HFF-Myc (cell line): Measurements from ENCODE around the gene AGAP2.

Experiments used
- DNase-seq: peaks from one replicate; pipeline ENCODE4 v3.0.0-alpha.2; 2011; ENCODE audit warnings: low read depth; ENCODE audit errors: extremely low read depth
- H3K4me3 ChIP-seq: replicated peaks from 2 replicates; pipeline ENCODE4 v1.5.1; 2011; ENCODE audit warnings: low read depth, mild to moderate bottlenecking, control low read depth, low read length
- TF ChIP-seq, protein P1 (sequence below): IDR thresholded peaks from 2 replicates; pipeline ENCODE4 v1.5.1; 2012; ENCODE audit warnings: mild to moderate bottlenecking, low read depth, low read length, control low read depth; ENCODE audit errors: missing control alignments

Gene AGAP2

GRCh38 chr12:57745485-57745881 is 6.9 kb upstream of the AGAP2 start:
- peak overlapping the region; percentile 59 for H3K4me3 ChIP-seq
- no peak for DNase-seq
- TF ChIP-seq, protein P1, sequence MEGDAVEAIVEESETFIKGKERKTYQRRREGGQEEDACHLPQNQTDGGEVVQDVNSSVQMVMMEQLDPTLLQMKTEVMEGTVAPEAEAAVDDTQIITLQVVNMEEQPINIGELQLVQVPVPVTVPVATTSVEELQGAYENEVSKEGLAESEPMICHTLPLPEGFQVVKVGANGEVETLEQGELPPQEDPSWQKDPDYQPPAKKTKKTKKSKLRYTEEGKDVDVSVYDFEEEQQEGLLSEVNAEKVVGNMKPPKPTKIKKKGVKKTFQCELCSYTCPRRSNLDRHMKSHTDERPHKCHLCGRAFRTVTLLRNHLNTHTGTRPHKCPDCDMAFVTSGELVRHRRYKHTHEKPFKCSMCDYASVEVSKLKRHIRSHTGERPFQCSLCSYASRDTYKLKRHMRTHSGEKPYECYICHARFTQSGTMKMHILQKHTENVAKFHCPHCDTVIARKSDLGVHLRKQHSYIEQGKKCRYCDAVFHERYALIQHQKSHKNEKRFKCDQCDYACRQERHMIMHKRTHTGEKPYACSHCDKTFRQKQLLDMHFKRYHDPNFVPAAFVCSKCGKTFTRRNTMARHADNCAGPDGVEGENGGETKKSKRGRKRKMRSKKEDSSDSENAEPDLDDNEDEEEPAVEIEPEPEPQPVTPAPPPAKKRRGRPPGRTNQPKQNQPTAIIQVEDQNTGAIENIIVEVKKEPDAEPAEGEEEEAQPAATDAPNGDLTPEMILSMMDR: no peak

GRCh38 chr12:57744777-57745484 is 6.4 kb upstream of the AGAP2 start, which contains the start of gene TSPAN31:
Gene TSPAN31 (plus strand): TSS chr12:57745039. CDS start chr12:57745155, 116 bp downstream.
- TF ChIP-seq, protein P1: no peak
- DNase-seq: peak; percentile 94
- peak within 1 kb of the TSS; percentile 59 for H3K4me3 ChIP-seq

GRCh38 chr12:57744194-57744776 is 5.7 kb upstream of the AGAP2 start:
- DNase-seq: no peak
- H3K4me3 ChIP-seq: peak overlapping the region; percentile 59
- TF ChIP-seq, protein P1: no peak

GRCh38 chr12:57743769-57744168 is 5.2 kb upstream of the AGAP2 start:
- no peak for DNase-seq
- H3K4me3 ChIP-seq: no peak overlapping the region
- TF ChIP-seq, protein P1: no peak

- H3K4me3 ChIP-seq: no peak overlapping the region
- TF ChIP-seq, protein P1: no peak
- DNase-seq: no peak
These were observed 3.5 kb upstream of the AGAP2 start for GRCh38 chr12:57741844-57742738.

DNA sequence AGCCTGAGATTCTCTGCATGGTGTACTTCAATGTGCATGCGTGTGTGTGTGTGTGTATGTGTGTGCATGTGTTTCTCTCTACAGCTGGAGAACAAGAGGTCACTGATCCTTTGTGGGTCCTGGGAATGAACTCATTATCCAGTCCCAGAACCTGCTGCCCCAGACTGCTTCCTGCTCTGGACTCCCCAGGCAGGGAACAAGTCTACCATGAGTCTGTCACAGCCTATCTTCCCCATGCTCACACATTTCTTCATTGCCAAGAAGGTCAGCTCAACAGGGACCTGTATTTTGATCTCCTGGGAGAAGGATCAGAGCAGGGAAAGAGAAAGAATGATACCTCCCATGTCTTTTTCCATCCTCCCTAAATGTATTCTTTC is 2.9 kb upstream of the AGAP2 start:
- H3K4me3 ChIP-seq: no peak overlapping the region
- TF ChIP-seq, protein P1: no peak
- DNase-seq: no peak
